Measurements from ENCODE around the gene CD247.

Gene CD247

DNA sequence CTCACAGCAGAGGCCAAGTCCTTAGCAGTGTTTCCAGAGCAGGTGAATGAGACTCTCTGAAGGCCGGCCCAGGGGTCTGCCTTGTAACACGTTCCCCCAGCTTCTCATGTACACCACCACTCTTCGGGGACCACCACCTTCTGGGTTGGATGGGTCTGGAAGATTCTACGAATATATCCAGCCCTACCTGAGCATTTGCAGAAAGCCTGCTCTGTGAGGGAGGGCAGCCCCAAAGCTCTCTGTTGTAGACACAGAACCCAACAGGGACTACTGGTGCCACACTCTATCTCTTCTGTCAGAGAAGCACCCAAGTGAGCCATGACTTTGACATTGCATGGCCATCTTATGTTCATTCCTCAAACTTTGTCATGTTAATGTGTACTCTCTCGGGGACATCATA, 61.8 kb downstream of the CD247 start:
- no peak for DNase-seq
- Mint-ChIP-seq H3K4me3 (peak overlapping the region; percentile 79), H3K27ac (peak overlapping the region; percentile 92), H3K27me3 (no peaks in the 10 kb centered on the region), H3K9me3 (no peaks in the 10 kb centered on the region), H3K4me1 (peaks cover 74% of the 10 kb centered on the region), H3K36me3 (ENCODE audit: low read depth) (peaks cover 23% of the 10 kb centered on the region)
- no peak for ATAC-seq

GRCh38 chr1:167455786-167456446, 62.4 kb downstream of the CD247 start:
- H3K4me1 Mint-ChIP-seq, result peaks cover 74% of the 10 kb centered on the region
- H3K4me3 Mint-ChIP-seq, result peak overlapping the region; percentile 79
- peaks cover 26% of the 10 kb centered on the region for H3K36me3 Mint-ChIP-seq (ENCODE audit: low read depth)
- H3K27me3 Mint-ChIP-seq, result no peaks in the 10 kb centered on the region
- DNase-seq, result peak; percentile 59
- ATAC-seq, result peak; percentile 61
- H3K27ac Mint-ChIP-seq, result peak overlapping the region; percentile 92
- H3K9me3 Mint-ChIP-seq, result no peaks in the 10 kb centered on the region

- Mint-ChIP-seq H3K27me3 (no peaks in the 10 kb centered on the region), H3K4me3 (peak overlapping the region; percentile 79), H3K36me3 (ENCODE audit: low read depth) (peaks cover 23% of the 10 kb centered on the region), H3K9me3 (no peaks in the 10 kb centered on the region), H3K27ac (peak overlapping the region; percentile 92), H3K4me1 (peaks cover 75% of the 10 kb centered on the region)
- peak; percentile 83 for DNase-seq
- ATAC-seq, result peak; percentile 57
Measured at GRCh38 chr1:167454894-167455785, 63.2 kb downstream of the CD247 start.

DNA sequence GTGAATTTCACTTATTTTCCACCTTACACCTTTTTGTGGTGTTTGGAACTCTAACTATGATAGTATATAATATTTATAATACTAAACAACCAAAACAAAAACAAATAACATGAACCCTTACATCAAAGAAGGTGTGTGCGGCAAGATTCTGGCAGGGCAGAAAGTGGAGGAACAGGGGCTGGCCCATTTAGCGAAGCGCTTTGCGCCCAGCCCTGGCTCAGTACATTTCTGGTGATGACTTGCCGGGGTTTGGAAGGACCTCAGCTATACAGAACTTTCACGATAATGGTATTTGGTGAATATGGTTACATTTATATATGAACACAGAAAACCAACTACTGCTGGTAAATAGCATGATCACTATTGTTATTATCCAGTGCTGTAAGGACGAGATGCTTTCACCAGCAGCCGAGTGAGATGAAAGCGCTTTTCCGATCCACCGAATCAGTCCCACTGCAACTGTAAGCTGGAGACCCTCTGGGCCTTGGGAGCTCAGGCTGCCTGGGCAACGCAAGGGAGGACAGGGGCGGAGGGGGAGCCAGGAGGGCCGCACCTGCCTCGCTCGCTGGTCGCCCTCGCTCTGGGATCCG, 63.9 kb downstream of the CD247 start:
- peak overlapping the region; percentile 82 for H3K27ac Mint-ChIP-seq
- no peak for DNase-seq
- H3K4me1 Mint-ChIP-seq, result peaks cover 74% of the 10 kb centered on the region
- peak overlapping the region; percentile 79 for H3K4me3 Mint-ChIP-seq
- no peak for ATAC-seq
- H3K36me3 Mint-ChIP-seq (ENCODE audit: low read depth), result peaks cover 18% of the 10 kb centered on the region
- H3K9me3 Mint-ChIP-seq, result no peaks in the 10 kb centered on the region
- H3K27me3 Mint-ChIP-seq, result no peaks in the 10 kb centered on the region

- Mint-ChIP-seq H3K36me3 (ENCODE audit: low read depth) (peaks cover 20% of the 10 kb centered on the region), H3K4me3 (peak overlapping the region; percentile 53), H3K27ac (peak overlapping the region; percentile 67), H3K4me1 (peaks cover 81% of the 10 kb centered on the region), H3K9me3 (no peaks in the 10 kb centered on the region), H3K27me3 (no peaks in the 10 kb centered on the region)
- ATAC-seq, result no peak
- no peak for DNase-seq
Measured at GRCh38 chr1:167453123-167453522, 65.2 kb downstream of the CD247 start.

DNA sequence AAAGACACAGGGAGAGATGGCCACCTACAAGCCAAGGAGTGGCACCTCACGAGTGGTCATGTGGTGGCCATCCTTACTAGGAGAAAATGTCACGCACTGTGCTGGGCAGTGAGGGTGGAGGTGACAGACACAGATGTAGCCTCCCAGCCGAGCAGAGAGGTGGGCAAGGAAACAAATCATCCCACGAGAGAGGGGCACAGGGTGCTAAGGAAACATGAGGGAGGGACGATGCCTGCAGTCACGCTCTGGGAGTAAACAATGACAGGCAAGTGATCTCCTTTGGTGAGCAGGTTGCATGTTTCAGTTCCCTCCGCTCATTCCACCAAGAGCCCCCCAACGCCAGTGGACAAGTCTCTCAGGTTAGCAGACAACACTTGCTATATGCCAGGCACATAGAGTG, 65.8 kb downstream of the CD247 start:
- Mint-ChIP-seq H3K27me3 (no peaks in the 10 kb centered on the region), H3K4me3 (peak overlapping the region; percentile 35), H3K4me1 (peaks cover 81% of the 10 kb centered on the region), H3K27ac (peak overlapping the region; percentile 73), H3K9me3 (no peaks in the 10 kb centered on the region), H3K36me3 (ENCODE audit: low read depth) (peaks cover 17% of the 10 kb centered on the region)
- DNase-seq, result no peak
- ATAC-seq, result no peak

DNA sequence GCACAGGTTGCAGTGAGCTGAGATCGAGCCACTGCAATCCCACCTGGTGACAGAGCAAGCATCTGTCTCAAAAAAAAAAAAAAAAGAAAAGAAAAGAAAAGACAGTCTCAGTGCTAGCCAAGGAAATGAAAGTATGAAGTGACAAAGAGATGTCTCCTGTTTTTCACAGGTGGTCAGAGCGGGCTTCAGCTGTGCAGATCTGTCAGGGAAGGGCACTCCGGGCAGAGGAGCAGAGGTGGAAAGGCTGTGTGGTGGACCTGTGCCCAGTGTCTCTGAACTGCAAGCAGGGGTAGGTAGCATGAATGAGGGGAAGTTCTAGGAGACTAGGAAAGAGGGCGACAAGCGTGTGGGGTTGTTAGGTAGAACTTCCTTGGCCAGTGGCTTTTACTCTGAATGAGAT, 67.5 kb downstream of the CD247 start:
- H3K4me1 Mint-ChIP-seq, result peaks cover 83% of the 10 kb centered on the region
- DNase-seq, result no peak
- H3K36me3 Mint-ChIP-seq (ENCODE audit: low read depth), result peaks cover 22% of the 10 kb centered on the region
- no peaks in the 10 kb centered on the region for H3K9me3 Mint-ChIP-seq
- no peak for ATAC-seq
- no peaks in the 10 kb centered on the region for H3K27me3 Mint-ChIP-seq
- H3K4me3 Mint-ChIP-seq, result peak overlapping the region; percentile 68
- peak overlapping the region; percentile 87 for H3K27ac Mint-ChIP-seq

- Mint-ChIP-seq H3K36me3 (ENCODE audit: low read depth) (peaks cover 22% of the 10 kb centered on the region), H3K4me1 (peaks cover 88% of the 10 kb centered on the region), H3K27me3 (no peaks in the 10 kb centered on the region), H3K9me3 (no peaks in the 10 kb centered on the region), H3K27ac (peak overlapping the region; percentile 88), H3K4me3 (peak overlapping the region; percentile 57)
- DNase-seq (peak; percentile 67), ATAC-seq (peak; percentile 87)
Measured at GRCh38 chr1:167447521-167448136, 70.7 kb downstream of the CD247 start.

DNA sequence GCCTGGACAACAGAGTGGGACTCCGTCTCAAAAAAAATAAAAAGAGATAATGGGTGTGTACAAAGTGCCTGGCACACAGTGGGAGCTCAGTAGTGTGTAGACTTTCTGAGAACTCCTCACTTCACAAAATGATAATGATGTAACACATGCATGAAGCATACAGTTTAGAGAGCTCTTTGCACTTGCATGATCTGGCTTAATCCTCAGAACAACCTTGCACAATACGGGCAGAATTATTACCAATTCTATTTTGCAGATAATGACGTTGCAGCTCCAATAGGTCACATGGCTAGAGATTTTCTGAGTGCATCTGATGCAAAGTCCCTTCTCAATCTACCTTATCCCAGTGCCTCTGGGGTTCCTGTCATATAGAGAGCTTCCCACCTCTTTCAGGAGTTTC, 71.4 kb downstream of the CD247 start:
- H3K36me3 Mint-ChIP-seq (ENCODE audit: low read depth), result peaks cover 20% of the 10 kb centered on the region
- peak overlapping the region; percentile 57 for H3K4me3 Mint-ChIP-seq
- no peaks in the 10 kb centered on the region for H3K27me3 Mint-ChIP-seq
- H3K4me1 Mint-ChIP-seq, result peaks cover 88% of the 10 kb centered on the region
- ATAC-seq (no peak), DNase-seq (no peak)
- H3K27ac Mint-ChIP-seq, result peak overlapping the region; percentile 88
- no peaks in the 10 kb centered on the region for H3K9me3 Mint-ChIP-seq

DNA sequence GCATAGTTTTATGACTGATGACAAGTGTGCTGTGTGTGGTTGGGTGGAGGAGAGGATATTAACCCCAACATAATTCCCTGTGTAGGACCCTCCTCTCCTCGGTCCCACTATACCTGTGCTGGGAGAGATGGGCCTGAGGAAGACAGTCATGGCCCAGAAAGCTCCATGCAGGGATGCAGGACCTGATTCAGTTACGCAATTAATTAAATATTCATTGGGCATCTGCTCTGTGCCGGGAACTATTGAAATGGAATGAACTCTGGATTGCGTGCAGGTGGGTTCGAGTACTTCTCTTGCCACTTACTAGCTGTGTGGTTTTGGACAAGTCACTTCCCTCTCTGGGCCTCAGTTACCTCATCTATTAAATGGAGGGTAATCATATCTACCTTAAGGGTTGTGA, 74.6 kb downstream of the CD247 start:
- peaks cover 84% of the 10 kb centered on the region for H3K4me1 Mint-ChIP-seq
- H3K4me3 Mint-ChIP-seq, result no peak overlapping the region
- H3K36me3 Mint-ChIP-seq (ENCODE audit: low read depth), result peaks cover 37% of the 10 kb centered on the region
- ATAC-seq, result no peak
- DNase-seq, result peak; percentile 1
- H3K27me3 Mint-ChIP-seq, result peaks cover 2% of the 10 kb centered on the region
- no peaks in the 10 kb centered on the region for H3K9me3 Mint-ChIP-seq
- H3K27ac Mint-ChIP-seq, result no peak overlapping the region

DNA sequence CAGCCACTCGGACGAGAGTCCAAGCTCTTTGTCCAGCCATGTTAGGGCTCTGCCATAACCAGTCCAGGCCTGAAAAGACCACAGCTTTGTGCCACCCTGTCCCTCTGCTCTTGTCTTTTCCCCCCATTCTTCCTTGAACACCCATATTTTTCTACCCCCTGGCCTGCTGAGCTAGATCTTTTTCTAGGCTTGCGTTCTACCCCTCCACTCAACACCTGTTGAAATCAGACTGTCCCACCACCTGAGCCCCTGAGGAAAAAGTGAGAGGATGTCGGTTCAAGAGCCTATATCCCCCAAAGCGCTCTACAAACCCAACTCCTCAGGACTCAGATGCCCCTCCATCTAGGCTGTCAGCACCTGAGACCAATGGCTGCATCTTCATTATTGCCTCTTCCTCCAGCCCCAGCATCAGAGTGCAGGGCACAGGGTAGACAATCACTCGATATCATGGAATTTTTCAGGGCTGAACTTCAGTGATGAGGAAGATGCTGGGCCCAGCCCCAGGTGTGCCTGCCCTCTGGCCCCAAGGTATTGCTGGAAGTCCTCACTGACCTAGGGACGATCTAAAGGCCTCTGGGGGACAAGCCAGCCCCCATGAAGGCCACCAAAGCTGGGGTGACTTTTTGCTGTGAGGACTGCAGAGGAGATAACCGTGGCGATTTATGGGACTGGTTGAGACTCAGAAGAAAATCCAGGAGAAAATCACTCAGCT, 75.3 kb downstream of the CD247 start:
- Mint-ChIP-seq H3K4me3 (no peak overlapping the region), H3K27me3 (peaks cover 2% of the 10 kb centered on the region), H3K27ac (peak overlapping the region; percentile 78), H3K36me3 (ENCODE audit: low read depth) (peaks cover 44% of the 10 kb centered on the region), H3K9me3 (no peaks in the 10 kb centered on the region), H3K4me1 (peaks cover 84% of the 10 kb centered on the region)
- peak; percentile 0 for DNase-seq
- no peak for ATAC-seq

DNA sequence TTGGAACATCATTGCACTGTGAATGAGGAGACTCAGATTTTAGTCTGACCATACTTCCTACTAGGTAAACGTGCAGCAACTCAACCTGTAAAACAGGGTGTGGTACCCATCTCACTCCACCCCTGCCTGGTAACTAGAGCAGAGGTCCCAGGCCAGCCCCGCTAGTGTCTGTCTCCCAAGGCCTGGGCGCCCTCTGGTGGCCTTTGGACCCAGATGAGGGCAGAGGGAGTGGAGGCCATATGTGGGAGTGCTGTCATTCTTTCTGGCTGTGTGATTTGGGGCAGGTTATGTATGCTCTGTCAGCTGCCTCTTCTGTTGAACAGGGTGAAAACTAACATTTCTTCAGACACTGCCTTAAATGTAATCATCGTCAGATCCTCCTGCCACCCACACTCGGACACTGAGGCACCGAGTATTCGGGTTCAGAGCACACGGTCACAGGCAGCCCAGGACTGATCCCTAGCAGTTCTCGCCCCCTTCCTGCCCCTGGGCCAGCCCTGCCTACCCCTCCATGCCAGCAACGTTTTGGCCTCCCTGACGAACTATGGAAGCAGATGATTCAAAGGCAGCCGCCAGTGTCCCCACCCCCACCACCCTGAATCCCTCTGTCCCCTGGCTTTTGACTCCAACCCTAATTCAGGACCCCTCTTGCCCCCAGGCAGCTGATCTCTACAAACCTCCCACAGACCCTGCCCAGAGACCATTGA, 76.0 kb downstream of the CD247 start:
- Mint-ChIP-seq H3K27ac (peak overlapping the region; percentile 78), H3K4me1 (peaks cover 82% of the 10 kb centered on the region), H3K36me3 (ENCODE audit: low read depth) (peaks cover 50% of the 10 kb centered on the region), H3K27me3 (peaks cover 2% of the 10 kb centered on the region), H3K9me3 (no peaks in the 10 kb centered on the region), H3K4me3 (no peak overlapping the region)
- ATAC-seq (peak; percentile 83), DNase-seq (peak; percentile 85)

GRCh38 chr1:167441222-167441621, 77.1 kb downstream of the CD247 start:
- Mint-ChIP-seq H3K4me3 (no peak overlapping the region), H3K4me1 (peaks cover 82% of the 10 kb centered on the region), H3K9me3 (no peaks in the 10 kb centered on the region), H3K36me3 (ENCODE audit: low read depth) (peaks cover 54% of the 10 kb centered on the region), H3K27me3 (peaks cover 2% of the 10 kb centered on the region), H3K27ac (peak overlapping the region; percentile 35)
- ATAC-seq (no peak), DNase-seq (no peak)

Data from activated naive CD8-positive, alpha-beta T cell treated with anti-CD3 and anti-CD28 coated beads, Interleukin-2, amount 50 U/mL, for 24 hours (primary cell).